Endometrial microvascular endothelial cells (primary cell): ENCODE results near the gene IL17REL. TPM values are rescaled to one million over a fixed set of nuclear protein-coding genes. Genes with fewer than 3 reads are reported as not detected.

Experiments
- in situ Hi-C: cut with HindIII; loops from 2 replicates; pipeline ENCODE4 v1.10.0; 2017; ENCODE audit warnings: low sequenced_read_pairs, low pct_unique_long_range_greater_than_20kb; ENCODE audit errors: inconsistent ontology term
- total RNA-seq: library from RNA; depleted of rRNA; stranded (reverse); fragments of >200 nt; gene quantifications from one replicate; pipeline ENCODE4 v1.2.3, GENCODE V29; 2015; ENCODE audit errors: inconsistent ontology term

Gene IL17REL
- total RNA-seq, 1 donor from 2014 or later = not detected

DNA sequence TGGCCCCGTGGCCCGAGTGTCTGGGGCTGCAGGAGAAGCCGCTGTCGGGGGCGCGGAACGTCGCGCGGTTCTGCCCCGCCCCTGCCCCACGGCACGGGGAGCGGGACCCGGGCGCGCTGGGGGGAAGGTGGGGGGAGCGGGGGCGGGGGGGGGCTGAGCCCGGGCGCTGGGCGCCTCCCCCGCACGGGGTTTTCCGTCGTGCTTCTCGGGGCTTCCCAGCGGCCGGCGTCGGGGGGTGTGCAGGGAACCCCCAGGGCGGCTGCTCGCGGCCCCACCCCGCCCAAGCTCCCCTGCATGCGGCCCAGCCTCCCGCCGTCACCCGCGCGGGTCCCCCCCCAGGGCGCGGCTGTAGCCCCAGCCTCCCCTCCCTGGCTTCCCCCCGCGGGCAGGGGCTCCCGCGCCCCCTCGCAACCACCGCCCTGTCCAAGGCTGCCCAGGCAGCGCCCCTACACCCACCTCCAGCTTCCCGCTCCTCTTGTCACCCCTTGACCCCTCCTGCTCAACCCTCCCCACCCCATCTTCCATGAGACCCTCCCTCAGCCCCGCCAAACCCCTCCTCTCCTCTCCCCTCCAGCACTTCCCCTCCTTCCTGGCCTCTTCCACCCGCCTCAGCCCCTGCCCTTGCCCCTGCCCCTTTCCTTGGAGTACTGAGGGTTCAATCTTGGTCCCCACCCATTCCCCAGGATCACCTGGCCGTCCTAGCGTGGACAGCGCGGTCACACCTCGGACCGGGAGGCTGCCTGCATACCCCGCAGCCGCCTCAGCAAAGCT is 1.7 kb downstream of the IL17REL start:
- in situ Hi-C loops = no loop called here

DNA sequence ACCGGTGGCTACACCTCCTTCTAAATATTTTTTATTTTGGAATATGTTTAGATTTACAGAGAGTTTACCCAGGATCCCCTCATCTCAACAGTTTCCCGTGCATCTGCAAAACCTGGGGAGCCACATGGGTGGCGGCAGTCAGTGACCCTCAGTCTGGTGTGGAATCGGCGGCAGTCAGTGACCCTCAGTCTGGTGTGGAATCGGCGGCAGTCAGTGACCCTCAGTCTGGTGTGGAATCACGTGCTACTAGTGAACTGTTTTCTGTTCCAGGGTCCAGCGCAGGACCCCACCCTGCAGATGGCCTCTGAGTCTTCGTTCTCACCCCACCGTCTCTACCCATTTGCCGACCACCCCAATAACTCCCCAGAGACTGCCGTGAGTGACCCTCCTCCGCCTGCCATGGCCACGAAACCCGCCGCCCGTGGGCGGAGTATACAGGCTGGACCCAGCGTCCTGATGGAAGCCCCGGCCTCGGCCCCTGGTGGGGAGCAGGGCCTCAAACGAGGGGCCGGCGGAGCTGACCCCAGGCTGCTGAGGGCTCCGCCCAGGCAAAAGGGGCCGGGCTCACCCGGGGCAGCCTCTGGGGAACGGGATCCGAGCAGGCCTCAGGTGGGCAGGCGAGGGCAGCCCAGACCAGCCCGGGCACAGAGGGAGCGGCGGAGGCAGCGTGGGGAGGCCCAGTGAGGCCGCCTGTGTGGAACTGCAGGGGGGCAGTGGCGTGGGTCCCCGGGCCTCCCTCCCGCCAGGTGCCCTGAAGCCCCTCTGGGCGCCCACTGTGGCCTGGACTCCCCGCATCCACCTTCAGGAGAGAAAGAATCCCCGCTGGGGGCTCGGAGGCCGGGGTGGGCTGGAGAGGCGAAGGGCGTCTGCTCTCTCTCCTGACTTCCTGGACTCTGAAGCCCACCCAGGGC is 2.5 kb downstream of the IL17REL start:
- in situ Hi-C loops = no loop called here

DNA sequence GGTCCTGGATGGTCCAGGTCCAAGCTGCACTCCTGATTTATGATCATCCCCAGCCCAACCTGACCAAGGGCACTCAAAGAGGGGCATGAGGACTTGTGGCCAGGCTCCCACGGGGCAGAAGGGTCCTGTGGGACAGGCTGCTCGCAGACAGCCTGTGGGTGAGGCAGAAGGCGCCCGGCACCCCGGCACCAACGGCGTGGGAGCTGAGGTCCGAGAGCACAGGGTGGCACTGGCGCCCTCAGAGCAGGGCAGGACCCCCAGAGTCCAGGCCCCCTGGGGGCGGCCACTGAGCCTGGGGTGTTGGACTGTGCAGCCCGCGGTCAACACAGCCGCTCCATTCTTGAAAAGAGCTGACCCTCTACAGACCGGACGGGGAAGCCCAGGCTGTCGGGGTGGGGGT is 3.3 kb downstream of the IL17REL start:
- in situ Hi-C loops = no loop called here

DNA sequence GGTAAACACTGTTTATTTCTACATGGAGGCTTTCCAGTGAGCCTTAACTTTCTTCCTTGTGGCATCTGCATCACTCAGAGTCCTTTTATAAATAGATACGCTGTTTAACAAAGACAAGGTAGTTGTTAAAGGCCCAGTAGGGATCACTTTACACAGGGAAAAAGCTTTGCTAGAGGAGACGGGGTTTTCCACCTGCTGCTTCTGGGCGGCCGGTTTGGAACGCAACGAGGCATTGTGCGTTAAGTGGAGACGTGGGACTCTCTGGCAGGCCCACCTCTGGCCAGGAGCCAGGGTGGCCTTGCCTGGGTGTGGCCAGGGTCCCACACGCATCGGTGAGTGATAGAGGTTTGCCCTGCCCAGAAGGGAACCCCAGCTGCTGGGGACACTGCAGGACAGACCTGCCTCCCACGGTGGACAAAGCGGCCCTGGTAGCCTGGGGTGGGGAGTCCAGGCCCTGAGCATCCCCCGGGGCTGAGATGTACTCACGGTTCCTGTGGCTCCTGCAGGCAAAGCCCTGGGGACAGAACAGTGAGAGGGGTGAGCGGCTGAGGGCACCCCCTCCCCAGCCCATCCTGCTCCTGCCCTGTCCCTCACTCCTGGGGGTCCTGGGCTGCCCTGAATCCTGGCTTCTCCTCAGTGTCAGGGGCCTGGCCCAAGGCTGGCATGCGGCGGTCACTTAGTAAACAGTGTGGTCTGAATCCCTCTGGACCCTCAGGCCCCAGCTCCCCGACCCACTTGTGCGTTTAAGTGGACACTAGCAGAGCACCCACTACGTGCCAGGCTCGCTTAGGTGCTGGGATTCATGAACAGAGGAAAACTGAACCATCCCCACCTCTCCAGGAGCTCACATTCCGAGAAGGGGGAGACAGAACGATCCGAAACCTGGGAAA is 4.2 kb downstream of the IL17REL start:
- in situ Hi-C loops = no loop called here

DNA sequence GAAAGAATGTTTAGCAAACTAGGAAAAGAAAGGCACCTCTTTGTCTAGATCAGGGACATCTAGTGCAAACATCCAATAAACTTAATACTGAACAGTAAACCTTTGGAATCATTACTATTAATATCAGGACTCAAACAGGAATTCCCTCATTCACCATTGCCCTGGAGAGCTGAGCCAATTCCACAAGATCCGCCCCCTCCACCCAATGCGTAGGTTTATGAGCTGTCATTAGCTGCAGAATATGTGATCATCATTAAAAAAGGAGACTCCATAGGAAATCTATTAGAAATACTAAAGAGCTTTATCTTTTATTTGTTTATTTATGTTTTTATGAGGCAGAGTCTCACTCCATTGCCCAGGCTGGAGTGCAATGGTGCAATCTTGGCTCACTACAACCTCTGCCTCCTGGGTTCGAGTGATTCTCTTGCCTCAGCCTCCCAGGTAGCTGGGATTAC is 5.5 kb downstream of the IL17REL start:
- in situ Hi-C loops = no loop called here

DNA sequence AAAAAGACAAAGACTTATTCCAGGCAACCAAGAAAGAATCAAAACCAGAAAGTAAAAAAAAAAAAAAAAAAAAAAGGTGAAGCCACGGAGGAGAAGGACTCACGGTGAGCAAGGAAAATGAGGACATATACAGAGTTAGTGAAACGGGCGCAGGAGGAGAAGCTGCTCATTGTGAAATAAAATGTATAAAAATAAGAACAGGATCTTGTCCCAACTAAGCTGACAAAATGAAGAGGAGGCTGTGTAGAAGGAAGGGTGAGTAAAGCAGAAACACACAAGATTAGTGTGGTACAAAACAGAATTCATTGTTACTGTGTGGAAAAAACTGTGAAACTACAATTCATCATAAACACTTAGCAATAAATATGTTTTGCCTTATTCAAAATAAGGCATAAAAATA is 7.6 kb downstream of the IL17REL start:
- in situ Hi-C loops = no loop called here

DNA sequence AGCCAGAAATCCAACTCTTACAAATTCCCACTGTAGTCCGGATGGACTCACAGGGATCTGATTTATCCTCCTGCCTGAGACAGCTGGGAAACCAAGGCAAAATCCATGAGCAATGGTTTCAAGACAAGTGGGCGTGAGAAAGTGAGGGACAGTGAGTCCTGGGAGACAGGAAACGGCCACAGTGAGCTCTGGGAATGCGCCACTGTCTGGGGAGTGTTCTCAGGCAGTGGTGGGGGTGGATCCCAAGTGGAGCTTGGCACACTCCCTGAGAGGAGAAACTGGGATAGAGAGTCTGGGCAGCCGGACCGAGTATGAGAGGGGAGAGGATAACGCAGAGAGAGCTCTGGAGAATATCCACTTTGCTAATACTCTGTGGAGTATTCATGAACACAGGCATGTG is 9.8 kb downstream of the IL17REL start:
- in situ Hi-C loops = no loop called here

DNA sequence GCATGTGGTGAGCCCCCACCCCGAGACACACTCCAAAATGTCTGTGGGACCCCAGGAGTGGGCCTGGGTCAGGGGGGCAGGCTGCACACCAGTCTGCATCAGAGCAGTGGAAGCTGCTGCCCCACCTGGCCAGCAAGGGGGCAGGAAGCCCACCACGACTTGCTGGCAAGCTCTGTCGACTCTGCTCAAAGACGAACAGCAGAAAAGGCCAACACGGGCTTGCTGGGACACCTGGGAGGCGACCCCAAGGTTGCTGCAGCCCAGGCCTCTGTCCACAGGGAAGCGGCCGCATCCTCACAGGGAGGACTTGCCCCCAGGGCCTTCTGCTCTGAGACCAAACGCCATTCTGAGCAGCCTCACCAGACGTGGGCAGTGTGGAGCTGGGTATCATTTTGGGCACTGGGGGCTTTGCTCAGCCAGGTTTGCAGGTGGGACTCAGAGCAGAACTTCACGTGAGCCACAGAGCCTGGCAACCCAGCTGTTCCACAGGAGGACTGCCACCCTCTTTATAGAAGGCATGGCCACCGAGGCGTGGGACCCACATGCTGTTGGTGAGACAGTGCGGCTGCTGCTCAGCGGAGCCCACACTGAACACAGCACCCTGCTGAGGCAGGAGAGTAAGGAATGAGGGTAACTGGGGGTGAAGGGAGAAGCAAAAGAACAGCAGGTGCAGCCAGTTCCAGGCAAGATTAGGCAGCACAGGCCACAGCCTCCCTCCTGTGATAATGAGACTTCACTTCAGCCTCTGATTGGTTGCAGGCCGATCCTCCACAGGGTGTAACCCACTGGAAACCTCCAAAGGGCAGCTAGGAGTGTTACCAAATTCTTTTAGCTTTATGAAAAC is 11.0 kb downstream of the IL17REL start:
- in situ Hi-C loops = no loop called here

DNA sequence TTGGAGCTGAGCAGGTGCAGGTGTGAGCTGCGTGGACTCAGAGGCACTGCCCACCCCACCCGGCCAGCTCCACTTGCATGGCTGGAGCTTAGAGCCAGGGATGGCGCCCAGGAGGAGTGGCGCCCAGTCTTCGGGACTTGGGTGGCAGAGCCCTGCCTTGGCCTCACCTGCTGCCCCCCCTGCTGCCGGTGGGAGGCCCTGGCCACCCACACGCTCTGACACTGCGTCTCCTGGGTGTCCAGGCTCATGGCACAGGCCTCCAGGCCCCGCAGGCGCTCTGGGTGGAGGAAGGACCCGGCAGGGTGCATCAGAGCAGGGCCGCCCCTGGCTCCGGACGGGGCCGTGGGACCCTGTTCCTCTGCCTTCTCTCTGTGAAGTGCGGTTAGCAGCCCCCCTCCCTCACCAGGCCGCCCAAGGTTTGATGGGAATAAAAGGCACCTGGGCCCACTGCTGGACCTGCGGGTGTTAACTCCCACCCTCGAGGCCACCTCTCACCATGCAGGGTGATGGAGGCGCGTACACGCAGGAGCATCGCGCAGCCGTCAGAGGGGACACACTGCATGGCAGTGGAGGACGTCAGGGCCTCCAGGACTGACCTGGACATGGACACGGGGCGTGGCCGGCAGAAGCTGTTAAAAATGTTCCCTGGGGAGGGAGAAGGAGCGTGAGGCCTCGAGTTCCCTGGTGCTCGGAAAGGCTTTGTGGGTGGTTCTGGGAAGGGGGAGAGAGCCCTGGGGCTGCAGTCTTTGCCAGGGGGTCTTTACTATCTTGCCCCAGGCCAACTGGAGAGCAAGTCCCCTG is 11.8 kb downstream of the IL17REL start:
- in situ Hi-C loops = no loop called here

DNA sequence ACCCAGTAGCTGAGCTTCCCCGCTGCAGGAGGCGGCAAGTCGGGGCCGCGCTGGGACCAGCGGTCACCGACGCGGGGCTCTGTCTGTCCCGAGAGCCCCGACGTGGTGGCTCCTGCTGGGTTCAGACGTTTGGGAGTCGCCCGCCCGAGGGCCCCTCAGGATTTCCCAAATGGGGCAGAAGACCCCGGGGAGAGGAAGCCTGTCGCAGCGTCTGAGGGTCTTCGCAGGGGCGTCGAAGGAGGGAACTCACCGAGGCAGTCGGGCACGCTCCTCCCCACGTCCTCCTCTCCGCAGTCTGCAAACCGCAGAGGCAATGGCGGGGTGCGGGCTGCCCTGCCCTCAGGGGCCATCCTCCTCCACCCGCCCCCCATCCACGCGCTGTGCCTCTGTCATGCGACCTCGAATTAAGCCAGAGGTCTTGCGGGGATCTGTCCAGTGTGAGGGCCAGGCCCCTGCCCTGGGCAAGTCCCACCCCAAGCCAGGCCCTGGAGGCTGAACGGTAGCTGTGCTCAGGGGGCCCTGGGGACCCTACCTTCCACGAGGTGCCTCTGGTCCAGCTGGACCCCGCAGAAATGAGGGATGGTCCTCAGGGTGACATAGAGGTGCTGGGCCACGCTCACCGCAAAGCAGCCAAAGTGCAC is 12.5 kb downstream of the IL17REL start:
- in situ Hi-C loops = no loop called here

DNA sequence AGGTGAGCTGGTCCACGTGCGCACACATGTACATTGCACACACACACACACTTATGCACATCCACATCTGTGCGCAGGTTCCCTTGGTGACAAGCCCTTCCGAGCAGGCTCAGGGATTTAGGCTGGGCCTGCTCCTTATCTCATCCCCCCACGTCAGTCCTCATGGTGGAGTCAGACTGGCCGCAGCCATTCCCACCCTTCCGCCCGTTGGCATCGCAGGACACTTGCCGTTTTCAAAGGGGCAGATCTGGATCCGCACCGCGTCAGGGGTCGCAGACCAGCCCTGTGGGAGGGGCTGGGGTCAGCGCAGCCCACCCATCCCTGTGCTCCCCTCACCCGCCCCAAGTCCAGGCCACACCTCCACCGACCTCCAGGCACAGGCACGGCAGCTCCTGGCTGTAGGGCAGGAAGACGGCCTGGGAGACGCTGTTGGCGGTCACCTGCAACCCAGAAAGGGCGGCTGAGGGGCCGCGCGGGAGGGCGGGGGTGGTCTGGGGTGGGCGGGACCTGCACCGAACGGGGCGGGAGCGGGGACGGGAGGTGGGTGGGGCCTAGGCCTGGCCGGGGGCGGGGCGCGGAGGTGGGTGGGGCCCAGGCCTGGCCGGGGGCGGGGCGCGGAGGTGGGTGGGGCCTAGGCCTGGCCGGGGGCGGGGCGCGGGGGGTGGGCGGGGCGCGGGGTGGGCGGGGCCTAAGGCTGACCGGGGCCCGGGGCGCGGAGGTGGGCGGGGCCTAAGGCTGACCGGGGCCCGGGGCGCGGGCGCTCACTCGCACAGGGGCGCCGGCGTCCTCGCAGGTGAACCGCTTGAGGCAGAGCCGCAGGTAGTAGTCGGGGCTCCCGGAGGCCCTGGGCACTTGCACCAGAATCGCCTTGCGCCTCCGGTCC is 13.3 kb downstream of the IL17REL start:
- in situ Hi-C loops = no loop called here

DNA sequence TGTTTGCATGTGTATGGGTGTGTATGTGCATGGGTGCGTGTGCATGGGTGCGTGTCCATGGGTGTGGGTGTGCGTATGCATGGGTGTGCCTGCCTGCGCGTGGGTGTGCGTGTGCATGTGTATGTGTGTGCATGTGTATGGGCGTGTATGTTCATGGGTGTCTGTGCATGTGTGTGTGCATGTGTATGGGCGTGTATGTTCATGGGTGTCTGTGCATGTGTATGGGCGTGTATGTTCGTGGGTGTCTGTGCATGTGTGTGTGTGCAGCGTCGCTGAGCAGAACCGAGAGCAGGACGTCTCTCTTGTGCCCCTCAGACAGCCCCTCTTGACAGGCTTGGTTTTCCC is 13.9 kb downstream of the IL17REL start:
- in situ Hi-C loops = no loop called here

DNA sequence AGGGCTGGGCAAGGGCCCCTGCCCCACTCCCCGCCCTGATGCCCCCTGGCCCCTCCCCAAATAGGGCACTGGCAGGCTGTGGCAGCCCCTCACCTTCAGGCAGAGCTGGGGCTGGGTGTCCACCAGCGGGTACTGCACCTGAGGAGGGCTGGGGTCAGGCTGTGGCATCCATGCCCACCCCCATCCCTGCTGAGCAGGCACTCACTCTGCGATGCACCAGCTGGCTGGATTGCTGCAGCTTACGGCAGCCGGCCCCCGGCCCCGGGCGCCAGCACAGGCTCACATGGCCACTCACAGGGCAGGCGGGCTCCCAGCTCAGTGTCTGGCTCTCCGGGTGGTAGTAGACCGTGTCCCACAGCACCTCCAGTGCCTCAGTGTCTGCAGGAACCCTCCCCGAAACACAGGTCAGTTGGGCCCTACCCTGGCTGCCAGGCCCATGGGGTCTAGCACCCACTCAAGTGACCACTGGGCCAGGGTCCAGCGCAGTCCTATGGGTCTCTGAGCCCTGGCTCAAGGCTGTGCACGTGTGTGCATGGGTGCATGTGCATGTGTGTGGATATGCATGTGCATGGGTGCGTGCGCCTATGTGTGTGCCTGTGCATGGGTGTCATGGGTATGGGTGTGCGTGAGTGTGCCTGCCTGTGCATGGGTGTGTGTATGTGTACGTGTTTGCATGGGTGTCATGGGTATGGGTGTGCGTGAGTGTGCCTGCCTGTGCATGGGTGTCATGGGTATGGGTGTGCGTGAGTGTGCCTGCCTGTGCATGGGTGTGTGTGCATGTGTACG is 14.4 kb downstream of the IL17REL start:
- in situ Hi-C loops = no loop called here

DNA sequence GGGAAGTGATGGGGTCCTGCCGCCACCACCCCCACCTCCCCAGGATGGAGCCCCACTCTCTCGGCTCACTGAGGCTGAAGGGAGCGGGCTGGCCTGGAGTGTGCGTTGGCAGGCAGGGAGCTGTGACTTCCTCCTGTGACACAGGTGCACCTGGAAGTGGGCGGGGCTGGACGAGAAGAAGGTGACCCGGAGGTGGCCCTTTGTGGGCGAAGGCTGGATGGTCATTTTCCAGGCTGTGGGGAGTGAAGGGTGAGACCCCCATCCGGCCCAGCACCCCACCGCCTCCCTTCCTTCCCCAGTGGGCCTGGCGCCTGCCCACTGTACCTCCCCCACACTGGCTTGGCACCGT is 15.3 kb downstream of the IL17REL start:
- in situ Hi-C loops = no loop called here

DNA sequence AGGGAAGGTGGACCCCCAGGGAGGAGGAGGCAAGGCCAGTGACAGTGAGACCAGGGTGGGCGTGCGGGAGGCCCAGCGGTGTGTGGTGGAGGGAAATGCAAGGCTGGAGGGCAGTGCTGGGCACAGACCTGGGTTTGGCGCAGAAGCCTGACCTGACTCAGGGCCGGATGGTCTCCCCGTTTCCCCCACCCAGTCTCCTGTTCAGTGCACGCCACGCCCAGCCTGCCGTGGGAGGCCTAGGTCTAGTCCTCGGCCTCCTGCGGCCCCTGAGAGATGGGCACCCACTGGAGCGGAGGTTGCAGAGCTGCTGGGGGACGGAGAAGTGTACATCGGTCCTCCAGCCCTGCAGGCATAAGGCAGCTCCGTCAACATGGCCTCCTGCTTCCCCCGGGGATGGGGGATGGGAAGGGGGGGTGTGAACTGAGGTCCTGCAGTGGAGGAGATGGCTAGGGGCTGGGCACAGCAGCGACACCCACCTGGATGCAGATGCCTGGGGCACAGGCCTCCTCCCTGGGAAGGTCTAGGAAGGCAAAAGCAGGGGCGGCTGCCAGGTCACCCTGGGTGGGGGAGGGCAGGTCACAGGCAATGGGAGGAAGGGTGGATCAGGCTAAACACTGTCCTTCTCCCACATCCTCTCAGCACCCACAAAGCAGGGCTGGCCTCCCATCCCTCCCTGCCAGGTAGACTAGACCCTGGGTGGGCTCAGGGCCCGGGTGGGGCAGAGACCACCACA is 15.9 kb downstream of the IL17REL start:
- in situ Hi-C loops = no loop called here
